Effector CD4-positive, alpha-beta T cell (primary cell): Measurements from ENCODE around the gene RHEX.
"Not testable (repeated sequence)": the region's sequence is repeated elsewhere in the genome, so short reads cannot be mapped to it uniquely, and the experiment has no call there.

ENCODE experiments used
- DNase-seq: peaks from one replicate; pipeline ENCODE4 v3.0.0-alpha.2; 2020

RHEX gene

GRCh38 chr1:206030714-206031113 lies 22.3 kb upstream of the RHEX start:
- peak; percentile 29 for DNase-seq

GRCh38 chr1:206032380-206033140 lies 20.4 kb upstream of the RHEX start:
- DNase-seq: no peak

- no peak for DNase-seq
Observed at GRCh38 chr1:206035027-206035426, 17.9 kb upstream of the RHEX start.

- DNase-seq: no peak
Observed at GRCh38 chr1:206036663-206037455, 16.1 kb upstream of the RHEX start.

GRCh38 chr1:206037581-206037980 lies 15.4 kb upstream of the RHEX start:
- no peak for DNase-seq

- no peak for DNase-seq
Observed at GRCh38 chr1:206039046-206039973, 13.7 kb upstream of the RHEX start.

GRCh38 chr1:206040328-206040727 lies 12.6 kb upstream of the RHEX start:
- DNase-seq: no peak

- DNase-seq: no peak
Observed at GRCh38 chr1:206041640-206042039, 11.3 kb upstream of the RHEX start.

GRCh38 chr1:206047271-206047670 lies 5.7 kb upstream of the RHEX start:
- DNase-seq: no peak

- DNase-seq: no peak
Observed at GRCh38 chr1:206048582-206048981, 4.4 kb upstream of the RHEX start.

GRCh38 chr1:206049293-206049692 lies 3.7 kb upstream of the RHEX start:
- DNase-seq: no peak

- no peak for DNase-seq
Observed at GRCh38 chr1:206049919-206050600, 2.9 kb upstream of the RHEX start.

- peak; percentile 3 for DNase-seq
Observed at GRCh38 chr1:206050655-206051235, 2.2 kb upstream of the RHEX start.

GRCh38 chr1:206052231-206052865 lies 625 bp upstream of the RHEX start:
- not testable (repeated sequence) for DNase-seq

- not testable (repeated sequence) for DNase-seq
Observed at GRCh38 chr1:206053616-206054015, 643 bp downstream of the RHEX start.

- DNase-seq: not testable (repeated sequence)
Observed at GRCh38 chr1:206055069-206055625, 2.2 kb downstream of the RHEX start.

- DNase-seq: not testable (repeated sequence)
Observed at GRCh38 chr1:206055639-206056323, 2.8 kb downstream of the RHEX start.

- not testable (repeated sequence) for DNase-seq
Observed at GRCh38 chr1:206058289-206058926, 5.4 kb downstream of the RHEX start.

- DNase-seq: no peak
Observed at GRCh38 chr1:206058927-206059292, 5.9 kb downstream of the RHEX start.

- no peak for DNase-seq
Observed at GRCh38 chr1:206059355-206059915, 6.5 kb downstream of the RHEX start.
